SH-SY5Y (cell line): ENCODE results near the gene GSTA5.

Experiments used
- GATA2 ChIP-seq: IDR thresholded peaks from 2 replicates; pipeline ENCODE4 v1.6.1; 2011; ENCODE audit warnings: mild to moderate bottlenecking, low read depth, low read length
- GATA3 ChIP-seq: IDR thresholded peaks from 2 replicates; pipeline ENCODE4 v1.6.1; 2011; ENCODE audit warnings: low read depth, mild to moderate bottlenecking, low read length, moderate library complexity

DNA sequence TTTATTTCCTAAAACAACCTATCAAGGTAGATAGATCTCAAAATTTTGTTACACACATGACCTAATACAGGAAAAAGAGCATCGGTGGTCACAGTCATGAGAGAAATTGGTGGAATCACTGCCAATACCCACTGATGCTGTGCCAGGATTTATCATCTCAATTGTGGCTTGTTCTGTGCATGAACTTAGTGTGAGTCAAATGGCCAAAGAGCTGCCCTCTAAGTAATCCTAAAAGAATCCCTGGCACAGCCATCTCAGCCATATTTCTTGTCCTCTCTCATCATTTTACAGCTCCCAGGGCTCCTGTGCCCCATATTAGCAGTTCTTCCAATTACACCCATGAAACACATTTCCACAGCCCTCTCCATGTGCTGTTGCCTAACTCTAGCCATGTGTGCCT lies 6.1 kb downstream of the GSTA5 start:
- no peak for TF ChIP-seq GATA2
- no peak for TF ChIP-seq GATA3
